HCEC 1CT (cell line): Measurements from ENCODE around the gene ZNF467.
A peak's percentile ranks its signal among the peaks of the same experiment; 100 is the strongest.

Source experiments
- DNase-seq: peaks from one replicate; pipeline ENCODE4 v3.0.0-alpha.2; 2017

ZNF467 gene

DNA sequence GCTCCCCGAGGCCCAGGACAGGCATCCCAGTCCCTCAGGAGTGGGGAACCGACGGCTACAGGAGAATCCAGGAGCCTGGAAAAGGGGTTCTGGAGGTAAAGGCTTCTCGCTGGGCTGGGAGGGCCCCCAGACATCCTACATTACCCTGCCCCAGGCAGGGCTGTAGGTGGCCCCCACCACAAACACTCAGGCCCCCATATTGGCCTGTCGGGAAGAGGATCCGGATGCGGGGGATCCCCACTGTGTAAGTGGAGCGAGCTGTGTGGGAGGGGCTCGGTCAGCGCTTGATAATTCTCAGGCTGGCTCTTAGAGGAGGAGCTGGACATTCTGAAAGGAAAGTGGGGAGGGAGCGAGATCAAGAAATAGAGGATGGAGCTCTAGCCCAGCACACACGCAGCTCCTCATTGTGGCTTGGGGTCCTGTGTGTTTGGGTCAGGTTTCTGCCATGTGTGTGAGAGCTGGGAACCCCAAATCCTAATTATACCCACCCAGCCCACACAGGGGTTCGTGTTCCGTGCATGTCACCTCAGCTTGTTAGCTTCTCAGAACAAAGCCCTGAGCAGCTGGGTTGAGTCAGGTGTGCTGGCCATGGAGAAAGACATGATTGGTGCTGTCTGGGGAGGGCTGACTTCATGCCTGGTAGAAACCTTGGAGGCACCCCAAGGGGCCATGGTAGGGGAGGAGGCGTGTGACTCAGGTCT is 49.4 kb downstream of the ZNF467 start:
- no peak for DNase-seq

DNA sequence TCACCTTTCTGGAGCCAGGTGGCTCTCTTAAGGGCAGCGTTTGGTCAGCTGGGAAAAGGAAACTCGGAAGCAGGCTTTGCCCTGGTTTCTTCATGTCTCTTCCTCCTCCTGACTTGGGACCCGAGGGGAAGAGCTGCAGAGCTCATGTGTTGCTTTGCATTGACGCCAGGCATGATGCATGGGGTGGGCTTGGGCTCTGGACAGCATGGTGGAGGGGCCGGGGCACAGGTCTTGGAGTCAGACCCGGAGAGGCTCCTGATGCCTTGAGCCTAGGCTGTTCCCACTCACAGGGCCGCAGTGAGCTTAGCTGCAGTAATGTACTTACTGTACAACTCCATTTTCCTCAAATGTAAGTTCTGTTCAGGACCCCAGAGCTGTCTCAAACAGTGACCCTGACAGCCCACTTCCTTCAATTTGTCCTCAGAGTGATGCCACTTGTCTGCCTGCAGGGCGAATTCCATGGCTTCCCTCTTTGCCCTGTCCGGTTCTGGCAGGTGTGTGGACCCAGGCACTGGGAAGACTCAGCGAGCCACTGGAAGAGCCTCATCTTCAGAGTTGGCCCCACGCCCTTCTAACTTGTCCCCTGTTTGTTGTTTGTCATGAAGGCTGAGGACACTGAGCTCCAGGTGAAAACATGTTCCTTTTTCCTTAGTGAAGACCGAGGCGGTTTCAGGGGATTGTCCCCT is 50.2 kb downstream of the ZNF467 start:
- no peak for DNase-seq

DNA sequence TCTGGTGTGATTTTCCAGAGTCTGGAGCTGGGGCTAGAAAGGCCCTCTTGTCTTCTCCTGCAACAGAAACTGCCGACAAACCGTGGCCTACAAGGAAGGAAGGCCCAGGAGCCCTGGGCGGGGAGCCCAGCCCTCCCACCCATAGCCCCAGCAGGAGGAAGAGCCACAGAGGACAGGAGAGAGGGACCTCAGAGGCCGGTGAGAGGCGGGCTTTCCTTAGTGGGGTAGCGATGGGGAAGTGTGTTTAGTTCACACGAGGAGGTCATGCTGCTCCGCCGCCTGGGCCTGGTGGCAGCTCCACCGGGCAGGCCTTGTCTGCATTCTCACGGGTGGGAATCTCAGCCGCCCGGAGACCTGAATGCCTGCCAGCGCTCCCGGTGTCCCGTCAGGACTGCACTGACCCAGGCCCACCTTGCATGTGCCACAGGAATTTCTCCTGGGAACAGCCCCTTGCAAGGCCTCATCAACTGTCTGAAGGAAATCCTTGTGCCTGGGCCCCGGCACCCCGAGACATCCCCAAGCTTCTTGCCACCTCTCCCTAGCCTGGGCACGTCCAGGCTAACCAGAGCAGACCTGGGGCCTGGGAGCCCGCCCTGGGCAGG is 50.9 kb downstream of the ZNF467 start:
- no peak for DNase-seq

DNA sequence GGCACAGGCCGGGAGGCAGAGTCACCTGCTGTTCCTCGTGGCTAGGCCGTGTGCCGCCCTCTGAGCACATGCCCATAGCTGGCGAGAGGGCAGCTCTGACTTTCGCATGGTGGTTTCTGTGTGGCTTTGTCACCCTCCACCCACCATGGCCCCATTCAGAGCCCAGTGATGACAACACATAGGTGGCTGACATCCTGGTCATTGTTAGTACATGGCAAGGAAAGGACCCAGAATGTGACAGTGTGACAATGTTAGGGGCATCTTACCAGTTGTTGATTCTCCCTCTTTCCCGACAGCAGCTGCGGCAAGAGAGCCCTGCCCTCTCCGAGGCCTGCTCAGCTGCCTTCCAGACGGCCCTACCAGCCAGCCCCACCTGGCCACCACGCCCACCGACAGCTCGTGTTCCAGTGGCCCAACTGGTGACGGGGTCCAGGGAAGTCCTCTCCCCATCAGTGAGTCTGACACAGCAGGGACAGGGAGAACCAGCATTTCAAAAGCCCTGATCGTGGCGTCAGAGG is 52.2 kb downstream of the ZNF467 start:
- DNase-seq: no peak

DNA sequence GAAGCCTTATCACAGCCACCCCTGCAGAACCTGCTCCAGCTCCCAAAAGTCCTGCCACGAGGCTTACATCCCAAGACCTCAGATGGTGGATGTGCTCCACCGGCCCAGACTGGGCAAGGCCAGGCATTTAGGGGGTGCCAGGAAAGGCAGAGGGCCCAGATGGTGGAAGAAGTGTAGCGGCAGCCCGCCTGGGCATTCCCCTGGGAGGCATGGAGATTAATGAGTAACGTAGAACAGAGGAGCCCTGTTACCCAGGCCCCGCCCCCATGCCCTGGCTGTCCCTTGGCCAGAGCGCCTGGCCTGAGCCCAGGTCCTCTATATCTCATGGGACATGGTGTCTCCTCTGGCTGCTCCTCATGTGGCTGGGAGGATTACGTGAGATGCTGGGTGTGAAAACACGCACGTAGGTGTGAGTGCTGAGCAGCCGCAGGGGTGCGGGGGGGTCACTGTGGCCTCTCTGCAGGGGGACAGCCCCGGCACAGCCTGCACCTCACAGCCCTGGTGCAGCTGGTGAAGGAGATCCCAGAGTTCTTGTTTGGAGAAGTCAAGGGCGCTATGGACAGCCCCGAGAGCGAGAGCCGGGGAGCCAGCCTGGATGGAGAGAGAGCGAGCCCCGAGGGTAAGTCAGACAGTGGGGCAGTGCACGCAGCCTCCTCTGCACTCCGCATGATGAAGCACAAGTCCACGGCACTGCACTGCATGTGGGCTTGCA is 52.9 kb downstream of the ZNF467 start:
- DNase-seq: no peak

DNA sequence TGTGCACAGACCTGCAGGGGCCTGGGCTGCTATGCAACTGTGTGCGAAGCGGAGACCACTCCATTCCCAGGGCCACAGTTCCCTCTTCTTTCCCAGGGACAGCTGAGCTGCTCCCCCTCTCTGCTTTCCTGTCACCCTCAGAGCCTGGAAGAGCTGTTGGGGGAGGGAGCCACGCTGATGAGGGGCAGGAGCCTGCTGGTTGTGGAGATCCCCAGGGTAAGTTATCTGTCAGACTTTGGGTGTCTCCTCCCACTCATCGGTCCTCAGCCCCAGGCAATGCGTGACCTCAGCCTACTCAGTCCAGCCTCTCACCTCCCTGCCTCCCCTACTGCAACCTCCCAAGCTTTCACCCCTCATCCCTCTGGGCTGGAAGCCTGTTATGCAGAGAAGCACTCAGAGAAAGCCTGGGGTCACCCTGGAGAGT is 53.5 kb downstream of the ZNF467 start:
- DNase-seq: no peak

DNA sequence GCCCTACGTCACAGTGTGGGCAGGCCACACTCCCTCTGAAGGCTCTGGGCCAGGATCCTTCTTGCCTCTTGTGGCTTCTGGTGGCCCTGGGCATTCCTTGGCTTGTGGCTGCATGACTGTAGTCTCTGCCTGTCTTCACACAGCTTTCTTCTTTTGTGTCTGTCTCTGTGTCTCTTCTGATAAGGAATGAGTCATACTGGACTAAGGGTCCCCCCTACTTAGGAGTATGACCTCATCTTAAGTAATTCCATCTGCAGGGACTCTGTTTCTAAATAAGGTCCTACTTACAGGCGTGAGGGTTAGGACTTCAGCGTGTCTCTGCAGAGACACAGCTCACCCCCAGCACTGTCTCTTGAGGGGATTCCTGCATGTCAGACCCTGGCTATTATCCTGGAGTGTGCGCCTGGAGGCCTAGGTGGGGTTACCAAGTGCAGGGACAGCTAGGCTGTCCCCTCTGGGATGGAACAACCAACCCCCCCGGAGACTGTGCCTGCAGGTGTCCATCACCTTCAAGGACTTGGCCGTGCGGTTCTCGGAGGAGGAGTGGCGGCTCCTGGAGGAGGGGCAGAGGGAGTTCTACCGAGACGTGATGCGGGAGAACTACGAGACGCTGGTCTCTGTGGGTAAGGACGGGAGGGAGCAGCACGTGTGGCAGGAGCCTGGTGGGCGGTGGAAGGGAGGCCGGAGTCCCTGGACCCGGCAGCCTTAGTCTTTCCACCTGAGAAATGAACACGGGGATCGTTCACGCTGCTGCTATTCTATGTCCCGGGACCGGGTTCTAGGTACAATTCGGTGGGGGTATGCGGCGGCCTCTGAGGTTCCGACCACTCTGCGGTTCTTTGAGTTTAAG is 54.1 kb downstream of the ZNF467 start:
- DNase-seq: peak; percentile 71

DNA sequence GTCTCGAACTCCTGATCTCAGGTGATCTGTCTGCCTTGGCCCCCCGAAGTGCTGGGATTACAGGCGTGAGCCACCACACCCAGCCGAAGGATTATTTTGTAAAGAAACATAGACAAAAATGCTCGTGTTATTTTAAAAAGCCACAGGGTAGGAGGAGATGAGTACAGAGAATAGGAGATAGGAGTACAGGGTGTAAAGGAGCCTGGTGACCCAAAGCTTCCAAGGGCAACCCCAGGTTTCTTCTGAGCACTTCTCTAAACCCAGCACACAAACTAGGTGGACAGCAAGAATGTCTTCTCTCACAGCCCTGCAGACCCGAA is 54.7 kb downstream of the ZNF467 start:
- no peak for DNase-seq

DNA sequence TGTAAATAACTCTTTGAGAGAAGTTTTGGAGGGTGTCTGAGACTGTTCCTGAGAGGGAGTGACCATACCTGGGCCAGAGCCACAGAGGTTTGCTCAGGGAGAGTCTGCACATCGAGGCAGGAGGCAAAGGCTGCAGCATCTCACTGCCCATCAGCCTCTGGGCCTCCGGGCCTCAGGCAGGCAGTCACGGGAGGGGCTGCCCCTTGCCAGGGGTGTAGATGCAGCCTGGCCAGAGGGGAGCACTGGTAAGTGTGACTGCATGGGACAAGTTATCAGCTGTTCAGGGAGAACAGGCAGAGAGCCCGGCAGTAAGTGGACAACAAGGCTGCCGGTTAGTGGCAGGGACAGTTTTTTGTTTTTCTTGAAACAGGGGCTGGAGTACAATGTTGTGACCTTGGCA is 55.9 kb downstream of the ZNF467 start:
- DNase-seq: no peak

DNA sequence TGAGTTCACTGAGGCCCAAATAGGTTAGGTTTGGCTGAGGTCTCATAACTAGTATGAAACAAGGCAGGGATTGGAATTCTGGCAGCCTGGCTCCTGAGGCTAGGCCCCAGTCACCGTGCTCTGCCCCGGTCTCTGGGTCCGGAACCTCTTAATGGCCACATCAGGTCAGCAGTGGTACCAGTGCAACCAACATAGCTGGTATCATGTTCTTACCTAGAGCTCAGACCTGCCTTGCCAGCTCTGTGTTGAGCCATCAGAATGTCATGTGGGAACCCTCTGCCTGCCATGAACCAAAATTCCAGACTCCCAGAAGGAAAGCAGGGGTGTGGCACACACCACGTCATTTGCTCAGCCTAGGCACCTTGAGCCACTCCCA is 56.5 kb downstream of the ZNF467 start:
- no peak for DNase-seq

DNA sequence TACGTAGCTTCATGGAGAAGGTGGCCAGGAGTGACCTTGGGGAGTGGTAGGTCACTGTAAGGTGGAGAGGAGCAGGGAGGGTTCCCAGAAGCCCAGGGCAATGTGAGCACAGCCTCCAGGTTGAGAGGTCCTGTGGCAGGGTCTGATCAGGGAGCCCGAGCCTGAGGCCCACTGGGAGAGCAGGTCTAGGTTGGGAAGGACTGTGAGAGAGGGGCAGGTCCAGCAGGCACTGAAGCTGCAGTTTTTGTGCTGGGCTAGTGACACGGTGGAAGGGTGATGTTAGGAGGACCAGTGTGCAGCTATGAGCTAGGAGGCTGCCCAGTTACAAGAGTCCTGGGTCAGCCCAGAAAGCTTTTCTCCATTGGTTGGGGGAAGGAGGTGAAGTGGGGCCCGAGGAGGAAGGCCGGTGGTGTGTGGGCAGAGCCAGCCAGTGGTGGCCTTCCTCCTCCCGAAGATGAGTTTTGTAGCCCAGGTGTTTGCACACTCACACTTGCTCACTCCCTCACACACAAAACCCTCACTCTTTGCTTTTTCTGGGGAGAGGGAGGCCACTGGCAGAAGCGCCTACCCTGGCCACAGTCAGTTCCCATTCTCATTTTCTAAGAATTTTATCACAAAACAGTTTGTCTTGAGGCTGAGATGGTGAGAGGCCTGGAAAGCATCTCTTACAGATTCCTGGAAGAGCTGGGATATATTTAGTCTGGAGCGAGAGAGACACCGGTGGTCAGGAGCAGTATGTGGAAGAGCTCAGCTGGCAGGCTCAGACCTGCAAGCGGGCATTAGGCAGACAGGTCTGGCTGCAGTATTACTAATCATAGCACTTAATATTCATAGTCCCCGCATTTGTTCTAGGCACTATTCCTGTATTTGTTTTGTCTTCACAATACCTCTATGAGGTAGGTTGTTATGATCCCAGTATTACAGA is 57.1 kb downstream of the ZNF467 start:
- peak; percentile 15 for DNase-seq

DNA sequence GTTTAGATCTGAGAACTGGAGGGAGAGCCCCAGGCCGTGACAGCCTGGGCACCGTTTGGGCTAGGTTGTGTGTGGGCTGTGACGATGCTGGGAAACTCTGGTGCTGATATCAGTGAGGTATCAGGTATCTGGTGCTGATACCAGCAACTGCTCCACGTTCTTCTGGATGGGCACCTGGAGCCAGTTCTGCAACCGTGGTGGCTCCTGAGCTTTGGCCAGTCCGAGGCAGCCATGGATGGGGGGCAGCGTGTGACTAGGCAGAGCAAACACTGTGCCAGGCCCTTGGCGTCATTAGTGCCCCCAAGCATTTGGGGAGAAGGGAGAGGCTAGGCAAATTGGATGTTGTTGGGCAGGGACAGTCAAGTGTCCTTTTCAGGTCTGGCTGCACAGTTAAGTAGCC is 57.9 kb downstream of the ZNF467 start:
- no peak for DNase-seq

DNA sequence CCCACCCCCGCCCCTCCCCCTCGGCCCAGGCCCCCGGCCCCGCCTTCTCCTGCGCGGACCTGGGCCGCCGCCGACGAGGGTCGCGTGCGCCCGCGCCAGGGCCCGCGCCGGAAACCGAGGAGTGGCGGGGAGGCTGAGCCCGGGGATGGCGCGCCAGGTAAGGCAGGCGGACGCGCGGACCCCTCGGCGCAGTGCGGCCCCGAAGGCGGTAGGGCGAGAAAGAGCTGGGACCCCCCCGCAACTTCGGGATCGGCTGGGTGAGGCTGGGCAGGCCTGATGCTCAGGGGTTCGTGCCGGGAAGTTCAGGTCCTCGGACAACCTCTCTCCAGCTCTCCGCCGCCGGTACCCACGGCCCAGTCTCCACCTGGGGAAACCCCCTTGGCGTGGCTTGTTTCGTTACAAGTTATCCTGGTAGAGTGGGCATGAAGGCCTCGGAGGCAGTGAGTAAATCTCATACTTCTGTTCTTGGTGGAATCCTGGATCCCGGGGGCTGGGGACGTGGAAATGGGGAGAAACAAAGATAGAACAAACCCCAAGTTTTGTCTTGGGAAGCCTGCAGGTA is 58.4 kb downstream of the ZNF467 start:
- DNase-seq: no peak
